HuH-7 (cell line): ENCODE measurements around the gene NECTIN2.
"Not testable (repeated sequence)": the region's sequence is repeated elsewhere in the genome, so short reads cannot be mapped to it uniquely, and the experiment has no call there.

Source experiments
- DNase-seq: peaks from one replicate; pipeline ENCODE4 v3.0.0; 2011; ENCODE audit warnings: low spot score

NECTIN2 gene

DNA sequence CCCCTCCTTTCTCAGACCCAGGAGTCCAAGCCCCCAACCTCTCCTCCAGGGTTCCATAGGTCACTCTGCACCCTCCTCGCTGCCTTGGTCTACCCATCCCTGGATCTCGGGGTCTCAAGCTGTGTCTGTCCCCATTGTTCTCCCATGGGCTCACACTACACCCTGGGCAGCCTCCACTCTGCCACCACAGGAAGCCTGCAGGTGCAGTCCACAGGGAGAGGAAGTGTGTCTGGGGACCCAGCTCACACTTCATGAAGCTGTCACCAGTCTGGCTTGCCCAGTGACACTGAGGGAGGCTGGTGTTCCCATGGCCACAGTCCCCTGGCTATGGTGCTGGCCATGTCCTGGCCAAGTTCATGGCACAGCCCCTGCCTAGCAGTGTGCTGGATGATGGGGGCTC is 5.3 kb downstream of the NECTIN2 start:
- DNase-seq: no peak

DNA sequence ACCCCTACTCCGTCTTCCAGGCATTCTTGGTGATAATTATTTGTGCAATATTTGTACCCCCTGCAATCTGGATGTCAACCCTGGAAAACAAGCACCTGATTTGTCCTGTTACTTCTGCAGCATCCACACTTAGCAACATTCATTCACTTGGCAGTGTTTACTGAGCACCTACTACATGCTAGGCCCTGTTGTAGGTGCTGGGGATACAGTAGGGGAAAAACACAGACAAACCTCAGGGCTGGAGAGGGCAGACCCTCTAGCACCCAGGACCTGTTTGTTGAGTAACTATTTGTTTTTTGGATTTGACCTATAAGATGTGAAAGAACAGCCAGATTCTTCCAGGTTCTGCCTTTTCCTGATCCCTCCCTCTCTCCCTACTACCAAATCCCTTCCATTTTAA is 9.5 kb downstream of the NECTIN2 start:
- DNase-seq: no peak

DNA sequence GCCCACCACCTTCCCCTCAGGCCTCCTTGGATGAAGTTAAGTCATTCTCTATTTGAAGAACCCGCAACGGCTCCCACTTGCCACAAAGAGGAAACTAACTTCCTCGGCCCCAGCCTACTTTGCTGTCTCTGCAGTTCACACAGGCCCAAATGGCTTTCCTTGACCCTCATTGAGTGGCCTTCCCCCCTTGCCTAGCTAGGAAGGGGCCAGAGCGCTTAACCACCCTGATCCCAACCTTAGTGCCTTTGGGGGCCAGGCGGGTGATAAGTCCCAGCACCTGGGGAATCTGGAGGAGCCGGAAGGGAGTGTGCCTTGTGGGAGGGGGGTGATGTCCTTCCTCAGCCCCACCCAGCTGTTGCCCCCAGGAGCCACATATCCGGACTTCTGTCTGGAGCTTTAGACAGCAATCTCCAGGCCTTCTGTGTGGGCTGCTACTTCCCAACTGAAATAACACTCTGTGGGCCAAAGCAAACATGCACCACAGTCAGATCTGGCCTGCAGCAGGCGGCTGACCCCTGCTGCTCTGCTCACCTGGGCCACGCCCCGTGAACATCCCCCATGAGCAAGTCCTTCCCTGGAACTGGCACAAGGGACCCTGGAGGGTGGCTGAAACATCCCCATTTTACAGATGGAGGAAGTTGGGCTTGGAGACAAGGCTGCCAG is 10.5 kb downstream of the NECTIN2 start:
- DNase-seq: no peak

DNA sequence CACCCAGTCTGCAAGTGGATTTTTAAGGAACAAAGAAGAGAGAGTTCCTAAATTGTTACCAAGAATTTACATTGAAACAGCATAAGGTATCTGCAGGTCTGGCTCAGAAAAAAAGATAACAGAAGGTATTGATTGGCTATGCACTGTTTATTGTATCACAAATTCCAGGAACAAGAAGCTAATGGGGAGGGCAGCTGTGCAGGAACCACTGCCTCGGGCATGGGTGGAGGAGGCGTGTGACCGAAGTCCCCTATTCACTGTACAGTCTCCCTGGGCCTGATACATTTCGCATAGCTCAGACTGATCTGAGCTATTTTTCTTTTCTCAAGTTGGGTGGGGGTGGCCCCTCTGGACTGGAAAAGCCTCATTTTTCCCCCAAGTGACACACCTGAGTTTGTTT is 11.7 kb downstream of the NECTIN2 start:
- peak; percentile 47 for DNase-seq

DNA sequence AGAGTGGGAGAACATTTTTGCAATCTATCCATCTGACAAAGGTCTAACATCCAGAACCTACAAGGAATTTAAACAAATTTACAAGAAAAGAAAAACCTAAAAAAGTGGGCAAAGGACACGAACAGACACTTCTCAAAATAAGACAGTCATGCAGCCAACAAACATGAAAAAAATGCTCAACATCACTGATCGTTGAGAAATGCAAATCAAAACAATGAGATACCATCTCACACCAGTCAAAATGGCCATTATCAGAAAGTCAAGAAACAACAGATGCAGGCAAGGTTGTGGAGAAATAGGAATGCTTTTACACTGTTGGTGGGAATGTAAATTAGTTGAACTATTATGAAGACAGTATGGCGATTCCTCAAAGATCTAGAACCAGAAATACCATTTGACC is 15.5 kb downstream of the NECTIN2 start:
- DNase-seq: not testable (repeated sequence)

DNA sequence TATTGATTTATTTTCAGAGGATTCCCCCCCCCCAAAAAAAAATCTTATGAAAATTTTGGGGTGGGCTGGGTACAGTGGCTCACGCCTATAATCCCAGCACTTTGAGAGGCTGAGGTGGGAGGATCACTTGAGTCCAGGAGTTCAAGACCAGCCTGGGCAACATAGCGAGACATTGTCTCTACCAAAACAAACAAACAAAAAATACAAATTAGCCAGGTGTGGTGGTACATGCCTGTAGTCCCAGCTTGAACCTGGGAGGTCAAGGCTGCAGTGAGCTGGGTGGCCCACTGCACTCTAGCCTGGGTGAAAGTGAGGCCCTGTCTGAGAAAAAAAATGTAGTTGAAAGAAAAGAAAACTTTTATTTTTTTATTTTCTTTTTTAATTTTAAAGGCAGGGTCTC is 17.9 kb downstream of the NECTIN2 start:
- no peak for DNase-seq

DNA sequence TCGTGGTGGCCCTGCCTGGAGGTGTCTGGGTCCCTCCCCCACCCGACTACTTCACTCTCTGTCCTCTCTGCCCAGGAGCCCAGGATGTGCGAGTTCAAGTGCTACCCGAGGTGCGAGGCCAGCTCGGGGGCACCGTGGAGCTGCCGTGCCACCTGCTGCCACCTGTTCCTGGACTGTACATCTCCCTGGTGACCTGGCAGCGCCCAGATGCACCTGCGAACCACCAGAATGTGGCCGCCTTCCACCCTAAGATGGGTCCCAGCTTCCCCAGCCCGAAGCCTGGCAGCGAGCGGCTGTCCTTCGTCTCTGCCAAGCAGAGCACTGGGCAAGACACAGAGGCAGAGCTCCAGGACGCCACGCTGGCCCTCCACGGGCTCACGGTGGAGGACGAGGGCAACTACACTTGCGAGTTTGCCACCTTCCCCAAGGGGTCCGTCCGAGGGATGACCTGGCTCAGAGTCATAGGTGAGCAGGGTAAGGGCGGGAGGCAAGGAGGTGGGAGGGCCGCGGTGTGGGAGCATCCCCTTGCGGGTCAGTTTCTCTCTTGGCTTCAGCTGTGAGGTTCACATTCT is 19.2 kb downstream of the NECTIN2 start:
- DNase-seq: no peak

GRCh38 chr19:44866664-44867063 is 20.6 kb downstream of the NECTIN2 start:
- DNase-seq: no peak

GRCh38 chr19:44867578-44867977 is 21.5 kb downstream of the NECTIN2 start:
- DNase-seq: no peak

- DNase-seq: no peak
Measured at GRCh38 chr19:44869733-44870470, 23.8 kb downstream of the NECTIN2 start.

- no peak for DNase-seq
Measured at GRCh38 chr19:44871809-44872208, 25.7 kb downstream of the NECTIN2 start.

DNA sequence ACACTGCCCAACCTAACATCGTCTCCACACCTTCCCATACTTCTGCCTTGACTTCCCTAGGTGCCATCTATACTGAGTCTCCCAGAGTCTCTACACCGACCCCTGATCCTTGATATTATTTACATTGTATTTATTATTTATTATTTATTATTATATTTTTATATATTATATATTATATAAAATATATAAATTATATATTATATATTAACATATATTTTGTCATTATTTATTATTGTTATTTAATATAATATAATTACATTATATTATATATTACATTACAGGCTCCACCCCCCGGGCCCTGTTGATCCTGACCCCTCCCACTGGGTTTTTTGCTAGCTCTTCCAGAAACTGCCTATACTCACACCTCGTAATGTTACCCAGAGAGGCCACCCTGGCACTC is 26.6 kb downstream of the NECTIN2 start:
- no peak for DNase-seq

DNA sequence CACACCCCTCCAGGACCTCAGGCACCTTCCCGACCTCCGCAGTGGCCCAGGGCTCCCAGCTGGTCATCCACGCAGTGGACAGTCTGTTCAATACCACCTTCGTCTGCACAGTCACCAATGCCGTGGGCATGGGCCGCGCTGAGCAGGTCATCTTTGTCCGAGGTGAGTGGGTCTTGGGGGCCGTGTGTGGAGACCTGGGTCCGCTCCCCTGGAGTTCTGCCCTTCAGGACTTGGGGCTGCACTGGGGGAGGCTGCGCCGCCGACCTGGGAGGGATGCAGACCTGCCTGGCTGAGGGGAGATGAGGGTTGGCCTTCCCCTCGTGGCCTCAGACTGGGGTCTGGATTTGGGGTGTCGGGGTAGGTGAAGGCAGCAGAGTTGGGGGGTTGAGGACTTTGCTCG is 28.2 kb downstream of the NECTIN2 start:
- DNase-seq: no peak

GRCh38 chr19:44875666-44876451 is 29.8 kb downstream of the NECTIN2 start:
- no peak for DNase-seq

GRCh38 chr19:44876930-44877535 is 30.9 kb downstream of the NECTIN2 start:
- no peak for DNase-seq

GRCh38 chr19:44878120-44878865 is 32.2 kb downstream of the NECTIN2 start:
- no peak for DNase-seq

DNA sequence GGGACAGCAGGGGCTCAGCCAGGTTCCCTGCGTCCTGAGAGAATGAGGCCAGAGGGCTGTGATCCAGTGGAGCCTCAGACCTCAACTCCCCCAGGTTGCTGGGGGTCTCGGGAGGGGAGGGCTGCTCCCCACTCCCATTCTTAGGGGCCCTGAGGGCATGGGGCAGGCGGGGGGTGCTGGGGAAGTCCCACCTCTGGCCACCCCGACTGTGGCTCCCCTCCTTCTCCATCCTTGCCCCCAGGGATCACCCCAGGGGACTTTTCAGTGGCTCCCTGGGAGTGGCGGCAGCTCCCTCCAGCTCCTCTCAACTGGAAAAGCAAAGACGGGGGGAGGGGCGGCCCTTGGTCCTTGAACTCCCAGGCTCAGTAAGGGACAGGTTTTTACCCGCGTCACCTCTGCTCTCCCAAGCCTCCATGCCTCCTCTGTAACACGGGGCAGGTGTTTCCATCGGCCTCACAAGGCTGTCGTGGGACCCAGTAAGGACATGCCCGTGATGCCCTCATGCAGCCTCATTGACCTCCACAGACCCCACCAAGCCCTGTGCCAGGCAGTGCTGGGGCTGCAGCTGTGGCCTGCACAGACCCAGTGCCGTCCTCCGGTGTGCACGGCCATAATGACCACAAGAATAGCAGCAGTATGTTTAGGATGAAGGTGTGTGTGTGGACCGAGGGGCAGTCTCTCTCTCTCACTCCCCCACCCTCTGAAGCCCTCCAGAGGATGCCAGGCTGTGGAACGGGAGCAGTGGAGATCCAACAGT is 33.4 kb downstream of the NECTIN2 start:
- DNase-seq: no peak

GRCh38 chr19:44882063-44882462 is 36.0 kb downstream of the NECTIN2 start:
- no peak for DNase-seq

- not testable (repeated sequence) for DNase-seq
Measured at GRCh38 chr19:44882619-44883397, 36.7 kb downstream of the NECTIN2 start.

DNA sequence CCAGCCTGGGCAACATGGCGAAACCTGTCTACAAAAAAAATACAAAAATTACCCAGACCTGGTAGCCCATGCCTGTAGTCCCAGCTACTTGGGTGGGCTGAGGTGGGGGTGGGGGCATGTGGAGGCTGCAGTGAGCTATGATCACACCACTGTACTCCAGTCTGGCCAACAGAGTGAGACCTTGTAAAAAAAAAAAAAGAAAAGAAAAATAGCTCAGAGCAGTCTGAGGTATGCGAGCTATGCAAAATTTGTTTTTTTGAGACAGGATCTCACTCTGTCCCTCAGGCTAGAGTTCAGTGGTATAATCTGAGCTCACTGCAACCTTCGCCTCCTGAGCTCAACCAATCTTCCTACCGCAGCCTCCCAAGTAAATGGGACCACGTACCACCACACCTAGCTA is 37.8 kb downstream of the NECTIN2 start:
- DNase-seq: no peak
